ENCODE data around the gene DCUN1D3.

GRCh38 chr16:20942256-20942655 lies 42.1 kb upstream of the DCUN1D3 start:
- TF ChIP-seq, protein P1, sequence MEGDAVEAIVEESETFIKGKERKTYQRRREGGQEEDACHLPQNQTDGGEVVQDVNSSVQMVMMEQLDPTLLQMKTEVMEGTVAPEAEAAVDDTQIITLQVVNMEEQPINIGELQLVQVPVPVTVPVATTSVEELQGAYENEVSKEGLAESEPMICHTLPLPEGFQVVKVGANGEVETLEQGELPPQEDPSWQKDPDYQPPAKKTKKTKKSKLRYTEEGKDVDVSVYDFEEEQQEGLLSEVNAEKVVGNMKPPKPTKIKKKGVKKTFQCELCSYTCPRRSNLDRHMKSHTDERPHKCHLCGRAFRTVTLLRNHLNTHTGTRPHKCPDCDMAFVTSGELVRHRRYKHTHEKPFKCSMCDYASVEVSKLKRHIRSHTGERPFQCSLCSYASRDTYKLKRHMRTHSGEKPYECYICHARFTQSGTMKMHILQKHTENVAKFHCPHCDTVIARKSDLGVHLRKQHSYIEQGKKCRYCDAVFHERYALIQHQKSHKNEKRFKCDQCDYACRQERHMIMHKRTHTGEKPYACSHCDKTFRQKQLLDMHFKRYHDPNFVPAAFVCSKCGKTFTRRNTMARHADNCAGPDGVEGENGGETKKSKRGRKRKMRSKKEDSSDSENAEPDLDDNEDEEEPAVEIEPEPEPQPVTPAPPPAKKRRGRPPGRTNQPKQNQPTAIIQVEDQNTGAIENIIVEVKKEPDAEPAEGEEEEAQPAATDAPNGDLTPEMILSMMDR (IDR thresholded peaks at IDR 0.05; ENCODE audit: poor library complexity): no peak
- no peak for TF ChIP-seq EZH2 (IDR thresholded peaks at IDR 0.05; ENCODE audit: borderline replicate concordance)

Data from hepatocyte (in vitro differentiated cells).